Gastroesophageal sphincter (tissue), 4 donors: Measurements from ENCODE around the gene PROCA1. TPM values are rescaled to one million over a fixed set of nuclear protein-coding genes. Genes with fewer than 3 reads are reported as not detected.
A peak's percentile ranks its signal among the peaks of the same experiment; 100 is the strongest.

Source experiments
- ATAC-seq: fragments of 150-250 bp; one replicate; pipeline ENCODE4 v1.9.1; 2016; ENCODE audit warnings: mild to moderate bottlenecking, moderate library complexity
- H3K27ac ChIP-seq, 4 donors: fragments of 200-600 bp; sonication (generic) in 3 of 4; 1 replicate in 3 of 4; 2 replicates in 1 of 4; pipeline ENCODE4 v1.5.1; 2016 to 2019
- H3K27me3 ChIP-seq: fragments of 200-600 bp; sonication (generic); one replicate; pipeline ENCODE4 v1.5.1; 2019
- H3K36me3 ChIP-seq, 2 donors: fragments of 200-600 bp; sonication (generic); one replicate each; pipeline ENCODE4 v1.5.1; 2019; ENCODE audit warnings: control low read depth in 1 of 2
- H3K4me1 ChIP-seq, 3 donors: fragments of 200-600 bp; sonication (generic); 1 replicate in 2 of 3; 2 replicates in 1 of 3; pipeline ENCODE4 v1.5.1; 2016 to 2019; ENCODE audit warnings: control low read depth in 2 of 3
- H3K4me3 ChIP-seq, 2 donors: fragments of 200-600 bp; sonication (generic); one replicate each; pipeline ENCODE4 v1.5.1; 2019; ENCODE audit warnings: mild to moderate bottlenecking in 1 of 2, moderate library complexity in 1 of 2
- H3K9me3 ChIP-seq, 3 donors: fragments of 200-600 bp; sonication (generic); one replicate each; pipeline ENCODE4 v1.5.1; 2017 to 2019; ENCODE audit warnings: control low read depth in 2 of 3
- CTCF ChIP-seq, 4 experiments: fragments of 200-600 bp in 2 of 4; fragments of 450-650 bp in 2 of 4; sonication (generic) in 1 of 4; IDR thresholded peaks; one replicate each; pipeline ENCODE4 v1.5.1; 2017 to 2019; ENCODE audit warnings: antibody characterized with exemption in 4 of 4, mild to moderate bottlenecking in 2 of 4, moderate library complexity in 2 of 4
- EP300 ChIP-seq: sonication (generic); formaldehyde crosslinking; IDR thresholded peaks from one replicate; pipeline ENCODE4 v1.6.1; 2017; ENCODE audit warnings: antibody characterized with exemption, mild to moderate bottlenecking
- POLR2A ChIP-seq, 2 donors: fragments of 450-650 bp; IDR thresholded peaks; one replicate each; pipeline ENCODE4 v1.6.1; 2017; ENCODE audit warnings: antibody characterized with exemption in 2 of 2, mild to moderate bottlenecking in 2 of 2, moderate library complexity in 1 of 2
- POLR2AphosphoS5 ChIP-seq: sonication (generic); formaldehyde crosslinking; IDR thresholded peaks from one replicate; pipeline ENCODE4 v1.6.1; 2017; ENCODE audit warnings: antibody characterized with exemption
- WGBS, 2 donors: methylation state at CpG; one replicate each; pipeline ENCODE4 v1.1.5; 2018; ENCODE audit warnings: low coverage in 1 of 2; 5-methylcytosine and 5-hydroxymethylcytosine counted together
- total RNA-seq, 4 donors: library from RNA; depleted of rRNA; stranded (reverse); fragments of >200 nt; gene quantifications; one replicate each; pipeline ENCODE4 v1.1.0, GENCODE V29; 2016

PROCA1 gene
- total RNA-seq, 4 donors from 2014 or later = 0.40 to 1.9 (median 1.1) TPM; not detected in 1

GRCh38 chr17:28718333-28719020 lies 6.8 kb upstream of the PROCA1 start:
- H3K36me3 ChIP-seq = peaks cover 0 to 50% of the 10 kb centered on the region in 2 donors
- H3K27ac ChIP-seq = peak overlapping the region; percentile 78 to 95 (median 93)
- no peaks in the 10 kb centered on the region for H3K9me3 ChIP-seq
- peaks cover 4 to 71% (median 37%) of the 10 kb centered on the region in 3 donors for H3K4me1 ChIP-seq
- peak overlapping the region; percentile 51 to 89 for H3K4me3 ChIP-seq
- no peaks in the 10 kb centered on the region for H3K27me3 ChIP-seq
- TF ChIP-seq POLR2A (IDR thresholded peaks at IDR 0.05) (no peak), POLR2AphosphoS5 (no peak), CTCF (IDR thresholded peaks at IDR 0.05) (no peak), EP300 (no peak)
- WGBS, 2 donors = 37 to 60% methylated on average over 9 to 11 of the region's 18 CpGs
- ATAC-seq = no peak

GRCh38 chr17:28717578-28718332 lies 6.1 kb upstream of the PROCA1 start, which contains the start of gene RAB34:
Gene RAB34 (minus strand): TSS chr17:28717868. CDS start chr17:28717266, 602 bp downstream.
- TF ChIP-seq EP300 = no peak
- peak in 3 of 4 experiments; percentile 12 to 59 (median 15) for TF ChIP-seq CTCF (IDR thresholded peaks at IDR 0.05)
- TF ChIP-seq POLR2A (IDR thresholded peaks at IDR 0.05) = peak; percentile 52 to 54
- peak; percentile 70 for TF ChIP-seq POLR2AphosphoS5
- Histone ChIP-seq H3K4me3 (peak within 1 kb of the TSS; percentile 51 to 89), H3K27ac (peak within 1 kb of the TSS; percentile 78 to 95 (median 93)), H3K4me1 (peaks cover 4 to 64% (median 37%) of the 10 kb centered on the region in 3 donors), H3K9me3 (no peaks in the 10 kb centered on the region), H3K36me3 (peaks cover 0 to 50% of the 10 kb centered on the region in 2 donors), H3K27me3 (no peaks in the 10 kb centered on the region)
- peak; percentile 57 for ATAC-seq
- WGBS, 2 donors = 20 to 25% methylated on average over 1 to 2 of the region's 60 CpGs

- Histone ChIP-seq H3K4me3 (peak overlapping the region; percentile 51 to 89), H3K9me3 (no peaks in the 10 kb centered on the region), H3K27me3 (no peaks in the 10 kb centered on the region), H3K36me3 (peaks cover 0 to 42% of the 10 kb centered on the region in 2 donors), H3K27ac (peak overlapping the region; percentile 78 to 95 (median 93)), H3K4me1 (peaks cover 4 to 63% (median 36%) of the 10 kb centered on the region in 3 donors)
- 5% methylated on average over 5 of the region's 63 CpGs; no CpG with 5 or more reads in 1 of the 2 donors for WGBS, 2 donors
- ATAC-seq = no peak
- peak; percentile 22 for TF ChIP-seq POLR2AphosphoS5
- TF ChIP-seq POLR2A (IDR thresholded peaks at IDR 0.05) = no peak
- TF ChIP-seq EP300 = no peak
Observed at GRCh38 chr17:28716740-28717577, 5.3 kb upstream of the PROCA1 start.

GRCh38 chr17:28715217-28715616 lies 3.5 kb upstream of the PROCA1 start:
- ATAC-seq = no peak
- TF ChIP-seq CTCF (IDR thresholded peaks at IDR 0.05) (no peak), POLR2A (IDR thresholded peaks at IDR 0.05) (no peak), POLR2AphosphoS5 (no peak), EP300 (no peak)
- Histone ChIP-seq H3K27ac (no peak overlapping the region), H3K27me3 (no peaks in the 10 kb centered on the region), H3K4me3 (no peak overlapping the region), H3K9me3 (no peaks in the 10 kb centered on the region), H3K4me1 (peaks cover 0 to 60% (median 22%) of the 10 kb centered on the region in 3 donors), H3K36me3 (peaks cover 0 to 33% of the 10 kb centered on the region in 2 donors)
- 63% methylated on average over 2 of the region's 2 CpGs; no CpG with 5 or more reads in 1 of the 2 donors for WGBS, 2 donors
